H4 (cell line): ENCODE data around the gene CALML6. TPM values are rescaled to one million over a fixed set of nuclear protein-coding genes. Genes with fewer than 3 reads are reported as not detected.
"Not testable (repeated sequence)": the region's sequence is repeated elsewhere in the genome, so short reads cannot be mapped to it uniquely, and the experiment has no call there.

Source experiments
- DNase-seq: peaks from one replicate; pipeline ENCODE4 v3.0.0-alpha.2; 2015; ENCODE audit warnings: low spot score
- total RNA-seq: library from RNA; depleted of rRNA; stranded (reverse); fragments of >200 nt; shearing (Covaris generic); gene quantifications from 2 replicates; pipeline ENCODE4 v1.2.3, GENCODE V29; 2014; rRNA removed

CALML6 gene
- not detected in 2 replicates for total RNA-seq

GRCh38 chr1:1914971-1915692 lies at the start of gene CALML6:
TSS of gene CALML6 (plus strand) at chr1:1915260. CDS start at chr1:1915281, 21 bp downstream.
- DNase-seq, result no peak

- no peak for DNase-seq
Observed at GRCh38 chr1:1867164-1867563, 47.9 kb upstream of the CALML6 start.

GRCh38 chr1:1869469-1869868 lies 45.6 kb upstream of the CALML6 start:
- DNase-seq, result no peak

- no peak for DNase-seq
Observed at GRCh38 chr1:1872329-1872994, 42.6 kb upstream of the CALML6 start.

- DNase-seq, result no peak
Observed at GRCh38 chr1:1873186-1873585, 41.9 kb upstream of the CALML6 start.

GRCh38 chr1:1874901-1875300 lies 40.2 kb upstream of the CALML6 start:
- DNase-seq, result no peak

- DNase-seq, result no peak
Observed at GRCh38 chr1:1875932-1876331, 39.1 kb upstream of the CALML6 start.

GRCh38 chr1:1876335-1876930 lies 38.6 kb upstream of the CALML6 start:
- no peak for DNase-seq

- DNase-seq, result no peak
Observed at GRCh38 chr1:1877865-1878436, 37.1 kb upstream of the CALML6 start.

- DNase-seq, result no peak
Observed at GRCh38 chr1:1879942-1880341, 35.1 kb upstream of the CALML6 start.

- DNase-seq, result no peak
Observed at GRCh38 chr1:1880617-1881312, 34.3 kb upstream of the CALML6 start.

GRCh38 chr1:1881727-1882126 lies 33.3 kb upstream of the CALML6 start:
- no peak for DNase-seq

- no peak for DNase-seq
Observed at GRCh38 chr1:1883092-1883873, 31.8 kb upstream of the CALML6 start.

GRCh38 chr1:1883890-1884289 lies 31.2 kb upstream of the CALML6 start:
- not testable (repeated sequence) for DNase-seq

GRCh38 chr1:1889090-1889750 lies 25.8 kb upstream of the CALML6 start:
- DNase-seq, result no peak

GRCh38 chr1:1889847-1890505 lies 25.1 kb upstream of the CALML6 start:
- no peak for DNase-seq

- peak; percentile 83 for DNase-seq
Observed at GRCh38 chr1:1890506-1891348, 24.3 kb upstream of the CALML6 start, which contains the start of gene GNB1. TSS of gene GNB1 (minus strand) at chr1:1891087. CDS start at chr1:1825453, 65,634 bp downstream.

- peak; percentile 53 for DNase-seq
Observed at GRCh38 chr1:1891349-1892078, 23.5 kb upstream of the CALML6 start.
